ENCODE measurements around the gene ENOX2. TPM values are rescaled to one million over a fixed set of nuclear protein-coding genes. Genes with fewer than 3 reads are reported as not detected.

The ENOX2 gene
- total and polyA plus RNA-seq, 8 donors: 1.1 to 6.4 (median 4.7) TPM

- H3K4me3 ChIP-seq: no peak overlapping the region
- 78% methylated on average over 2 of the region's 2 CpGs for WGBS, 2 donors
- H3K27me3 ChIP-seq: peaks cover 0 to 16% (median 3%) of the 10 kb centered on the region in 4 donors
- TF ChIP-seq, protein P1, sequence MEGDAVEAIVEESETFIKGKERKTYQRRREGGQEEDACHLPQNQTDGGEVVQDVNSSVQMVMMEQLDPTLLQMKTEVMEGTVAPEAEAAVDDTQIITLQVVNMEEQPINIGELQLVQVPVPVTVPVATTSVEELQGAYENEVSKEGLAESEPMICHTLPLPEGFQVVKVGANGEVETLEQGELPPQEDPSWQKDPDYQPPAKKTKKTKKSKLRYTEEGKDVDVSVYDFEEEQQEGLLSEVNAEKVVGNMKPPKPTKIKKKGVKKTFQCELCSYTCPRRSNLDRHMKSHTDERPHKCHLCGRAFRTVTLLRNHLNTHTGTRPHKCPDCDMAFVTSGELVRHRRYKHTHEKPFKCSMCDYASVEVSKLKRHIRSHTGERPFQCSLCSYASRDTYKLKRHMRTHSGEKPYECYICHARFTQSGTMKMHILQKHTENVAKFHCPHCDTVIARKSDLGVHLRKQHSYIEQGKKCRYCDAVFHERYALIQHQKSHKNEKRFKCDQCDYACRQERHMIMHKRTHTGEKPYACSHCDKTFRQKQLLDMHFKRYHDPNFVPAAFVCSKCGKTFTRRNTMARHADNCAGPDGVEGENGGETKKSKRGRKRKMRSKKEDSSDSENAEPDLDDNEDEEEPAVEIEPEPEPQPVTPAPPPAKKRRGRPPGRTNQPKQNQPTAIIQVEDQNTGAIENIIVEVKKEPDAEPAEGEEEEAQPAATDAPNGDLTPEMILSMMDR (IDR thresholded peaks at IDR 0.05): no peak
- DNase-seq (no peak), FAIRE-seq (no peak), ATAC-seq (no peak)
- H3K4me1 ChIP-seq: no peaks in the 10 kb centered on the region
- intact Hi-C loops (cut with DNase I): no loop called here
- H3K36me3 ChIP-seq: no peaks in the 10 kb centered on the region
- no peak overlapping the region for H3K27ac ChIP-seq
- no peaks in the 10 kb centered on the region for H3K9me3 ChIP-seq
Measured at GRCh38 chrX:130577431-130577830, 325.6 kb downstream of the ENOX2 start.

- H3K4me3 ChIP-seq: no peak overlapping the region
- no peak for FAIRE-seq
- intact Hi-C loops (cut with DNase I): no loop called here
Measured at GRCh38 chrX:130575831-130576389, 327.1 kb downstream of the ENOX2 start.

More at GRCh38 chrX:130575831-130576389, 327.1 kb downstream of the ENOX2 start:
- ATAC-seq (peak in 3 of 4 donors; percentile 71 to 82 (median 78)), DNase-seq (peak; percentile 2 to 57 (median 32))
- TF ChIP-seq, protein P1 (IDR thresholded peaks at IDR 0.05): peak; percentile 53 to 80 (median 66)
- Histone ChIP-seq H3K27me3 (peaks cover 0 to 10% (median 3%) of the 10 kb centered on the region in 4 donors), H3K36me3 (no peaks in the 10 kb centered on the region), H3K4me1 (no peaks in the 10 kb centered on the region), H3K9me3 (no peaks in the 10 kb centered on the region), H3K27ac (no peak overlapping the region)
- 22% methylated on average over 6 of the region's 6 CpGs for WGBS, 2 donors

Other genes with a start within 250 kb of the ENOX2 start
- not detected for gene ARHGAP36, start 155.1 kb upstream of the ENOX2 start, total RNA-seq
- gene ARHGAP36, start 155.1 kb upstream of the ENOX2 start, polyA plus RNA-seq: not detected

Measured in pancreas (tissue), 10 donors.